ENCODE measurements around the gene PFKL. TPM values are rescaled to one million over a fixed set of nuclear protein-coding genes. Genes with fewer than 3 reads are reported as not detected.

The PFKL gene
- total RNA-seq, 1 experiment from 2014 or later, result 150 TPM

GRCh38 chr21:44327603-44327974 is 27.7 kb downstream of the PFKL start:
- Histone ChIP-seq H3K9ac (ENCODE audit: low read length) (no peak overlapping the region), H3K9me2 (ENCODE audit: insufficient read depth) (no peaks in the 10 kb centered on the region), H3K27ac (ENCODE audit: low read depth, low read length) (no peak overlapping the region), H3K9me3 (ENCODE audit: control insufficient read depth in 1 of 2, insufficient read depth in 1 of 2, low read depth in 1 of 2, low read length in 2 of 2) (no peaks in the 10 kb centered on the region), H3K79me2 (ENCODE audit: insufficient read depth, low read length) (no peaks in the 10 kb centered on the region), H2AFZ (ENCODE audit: low read depth, low read length, poor library complexity, severe bottlenecking) (no peak overlapping the region), H3K4me2 (ENCODE audit: low read length) (no peak overlapping the region), H4K20me1 (ENCODE audit: insufficient read depth) (no peaks in the 10 kb centered on the region), H3K27me3 (ENCODE audit: insufficient read depth, low read length) (no peaks in the 10 kb centered on the region), H3K4me3 (replicated peaks in 1 of 2; ENCODE audit: low read depth in 1 of 2, low read length in 2 of 2) (no peak overlapping the region), H3K4me1 (ENCODE audit: control insufficient read depth in 1 of 2, insufficient read depth in 2 of 2, low read length in 2 of 2) (no peaks in the 10 kb centered on the region), H3K36me3 (ENCODE audit: control insufficient read depth in 1 of 2, insufficient read depth in 2 of 2, low read length in 2 of 2) (no peaks in the 10 kb centered on the region; a peak in 1 of 4 replicates)
- BruUV-seq (replicated peaks), result no TSS peak
- ChIA-PET POLR2A (no interaction called here), RAD21 (ENCODE audit: low non-redundant PET in 1 of 2, low total read pairs in 2 of 2, uncharacterized antibody in 2 of 2, unreplicated experiment in 2 of 2) (no interaction called here), CTCF (no interaction called here)
- no peak for ATAC-seq
- no peak for DNase-seq (ENCODE audit: low read depth, low spot score)
- no peak for TF ChIP-seq RAD21 (IDR thresholded peaks at IDR 0.05; ENCODE audit: low read depth)
- intact Hi-C loops (cut with micrococcal nuclease), result no loop called here

- Histone ChIP-seq H3K4me1 (ENCODE audit: control insufficient read depth in 1 of 2, insufficient read depth in 2 of 2, low read length in 2 of 2) (no peaks in the 10 kb centered on the region), H3K27me3 (ENCODE audit: insufficient read depth, low read length) (no peaks in the 10 kb centered on the region), H3K79me2 (ENCODE audit: insufficient read depth, low read length) (no peaks in the 10 kb centered on the region), H3K9ac (ENCODE audit: low read length) (no peak overlapping the region), H3K9me2 (ENCODE audit: insufficient read depth) (no peaks in the 10 kb centered on the region), H3K36me3 (ENCODE audit: control insufficient read depth in 1 of 2, insufficient read depth in 2 of 2, low read length in 2 of 2) (no peaks in the 10 kb centered on the region; a peak in 1 of 4 replicates), H3K9me3 (ENCODE audit: control insufficient read depth in 1 of 2, insufficient read depth in 1 of 2, low read depth in 1 of 2, low read length in 2 of 2) (no peaks in the 10 kb centered on the region), H3K4me2 (ENCODE audit: low read length) (no peak overlapping the region), H4K20me1 (ENCODE audit: insufficient read depth) (no peaks in the 10 kb centered on the region), H3K27ac (ENCODE audit: low read depth, low read length) (no peak overlapping the region), H3K4me3 (replicated peaks in 1 of 2; ENCODE audit: low read depth in 1 of 2, low read length in 2 of 2) (no peak overlapping the region), H2AFZ (ENCODE audit: low read depth, low read length, poor library complexity, severe bottlenecking) (no peak overlapping the region)
- no TSS peak for BruUV-seq (replicated peaks)
- ChIA-PET POLR2A (no interaction called here), CTCF (no interaction called here), RAD21 (ENCODE audit: low non-redundant PET in 1 of 2, low total read pairs in 2 of 2, uncharacterized antibody in 2 of 2, unreplicated experiment in 2 of 2) (interaction anchor here in 1 of 2 experiments (0.6 kb wide), 1 partner anchor 512 kb away, joined by 3 read pairs; no protein-coding TSS in a partner anchor)
- ATAC-seq, result peak; percentile 6
- intact Hi-C loops (cut with micrococcal nuclease), result no loop called here
- TF ChIP-seq EGR1 (IDR thresholded peaks at IDR 0.05; ENCODE audit: low read depth) (no peak), POLR2AphosphoS5 (IDR thresholded peaks at IDR 0.05; ENCODE audit: low read depth, low read length) (peak; percentile 9; the same call in 1 of the 2 replicates)
- no peak for DNase-seq (ENCODE audit: low read depth, low spot score)
Measured at GRCh38 chr21:44328242-44328895, 28.5 kb downstream of the PFKL start.

Data from HCT116 (cell line).